ENCODE data around the gene HPD.
"Not testable (repeated sequence)": the region's sequence is repeated elsewhere in the genome, so short reads cannot be mapped to it uniquely, and the experiment has no call there.

Gene HPD

GRCh38 chr12:121861636-121862254 is 3.1 kb upstream of the HPD start:
- DNase-seq (ENCODE audit: low spot score): no peak

GRCh38 chr12:121860699-121861098 is 2.0 kb upstream of the HPD start:
- DNase-seq (ENCODE audit: low spot score): not testable (repeated sequence)

- no peak for DNase-seq (ENCODE audit: low spot score)
Observed at GRCh38 chr12:121860257-121860656, 1.6 kb upstream of the HPD start.

- no peak for DNase-seq (ENCODE audit: low spot score)
Observed at GRCh38 chr12:121858318-121858661, 369 bp downstream of the HPD start.

- no peak for DNase-seq (ENCODE audit: low spot score)
Observed at GRCh38 chr12:121857322-121858246, 1.1 kb downstream of the HPD start.

- not testable (repeated sequence) for DNase-seq (ENCODE audit: low spot score)
Observed at GRCh38 chr12:121852392-121852791, 6.3 kb downstream of the HPD start.

- no peak for DNase-seq (ENCODE audit: low spot score)
Observed at GRCh38 chr12:121849665-121850064, 9.0 kb downstream of the HPD start.

GRCh38 chr12:121849211-121849610 is 9.4 kb downstream of the HPD start:
- no peak for DNase-seq (ENCODE audit: low spot score)

- DNase-seq (ENCODE audit: low spot score): no peak
Observed at GRCh38 chr12:121845701-121846100, 13.0 kb downstream of the HPD start.

GRCh38 chr12:121843236-121843982 is 15.2 kb downstream of the HPD start:
- no peak for DNase-seq (ENCODE audit: low spot score)

- DNase-seq (ENCODE audit: low spot score): no peak
Observed at GRCh38 chr12:121839993-121840761, 18.5 kb downstream of the HPD start.

GRCh38 chr12:121839106-121839992 is 19.3 kb downstream of the HPD start:
- peak; percentile 93 for DNase-seq (ENCODE audit: low spot score)

GRCh38 chr12:121838126-121838525 is 20.5 kb downstream of the HPD start:
- peak; percentile 14 for DNase-seq (ENCODE audit: low spot score)

- no peak for DNase-seq (ENCODE audit: low spot score)
Observed at GRCh38 chr12:121837680-121838079, 21.0 kb downstream of the HPD start.

- no peak for DNase-seq (ENCODE audit: low spot score)
Observed at GRCh38 chr12:121831571-121832245, 27.0 kb downstream of the HPD start.

- no peak for DNase-seq (ENCODE audit: low spot score)
Observed at GRCh38 chr12:121830588-121831265, 27.9 kb downstream of the HPD start.

- DNase-seq (ENCODE audit: low spot score): no peak
Observed at GRCh38 chr12:121830134-121830533, 28.5 kb downstream of the HPD start.

- DNase-seq (ENCODE audit: low spot score): no peak
Observed at GRCh38 chr12:121829250-121829918, 29.3 kb downstream of the HPD start.

GRCh38 chr12:121828826-121829225 is 29.8 kb downstream of the HPD start:
- no peak for DNase-seq (ENCODE audit: low spot score)
